Ascending aorta (tissue), 2 donors: Measurements from ENCODE around the gene TRIM65. TPM values are rescaled to one million over a fixed set of nuclear protein-coding genes. Genes with fewer than 3 reads are reported as not detected.

ENCODE experiments used
- DNase-seq, 2 donors: peaks; one replicate each; pipeline ENCODE4 v3.0.0-alpha.2; 2019; ENCODE audit warnings: low spot score in 2 of 2
- H3K27ac ChIP-seq, 2 donors: fragments of 200-600 bp; sonication (generic); one replicate each; pipeline ENCODE4 v1.5.1; 2016 to 2017; ENCODE audit warnings: mild to moderate bottlenecking in 1 of 2
- H3K27me3 ChIP-seq: fragments of 200-600 bp; sonication (generic); one replicate; pipeline ENCODE4 v1.5.1; 2017
- H3K36me3 ChIP-seq, 2 donors: fragments of 200-600 bp; sonication (generic); one replicate each; pipeline ENCODE4 v1.5.1; 2016
- H3K4me1 ChIP-seq, 2 donors: fragments of 200-600 bp; sonication (generic); one replicate each; pipeline ENCODE4 v1.5.1; 2016 to 2017; ENCODE audit warnings: mild to moderate bottlenecking in 1 of 2
- H3K4me3 ChIP-seq, 2 donors: fragments of 200-600 bp; sonication (generic); one replicate each; pipeline ENCODE4 v1.5.1; 2016 to 2017; ENCODE audit warnings: mild to moderate bottlenecking in 1 of 2
- H3K9me3 ChIP-seq, 2 donors: fragments of 200-600 bp; sonication (generic); one replicate each; pipeline ENCODE4 v1.5.1; 2016
- intact Hi-C: fragments of 100-400 bp; cut with DNase I; formaldehyde crosslinking; loops from one replicate; pipeline ENCODE4 v1.15.1; 2023
- total RNA-seq: library from RNA; depleted of rRNA; stranded (reverse); fragments of >200 nt; gene quantifications from one replicate; pipeline ENCODE4 v1.1.0, GENCODE V29; 2016
- TF ChIP-seq, protein P1 (sequence below), 3 experiments: fragments of 200-600 bp in 2 of 3; fragments of 450-650 bp in 1 of 3; sonication (generic) in 2 of 3; IDR thresholded peaks; one replicate each; pipeline ENCODE4 v1.5.1; 2016 to 2019; ENCODE audit warnings: antibody characterized with exemption in 3 of 3, mild to moderate bottlenecking in 1 of 3, moderate library complexity in 1 of 3

Gene TRIM65
- total RNA-seq, 1 donor from 2014 or later = 43.3 TPM

DNA sequence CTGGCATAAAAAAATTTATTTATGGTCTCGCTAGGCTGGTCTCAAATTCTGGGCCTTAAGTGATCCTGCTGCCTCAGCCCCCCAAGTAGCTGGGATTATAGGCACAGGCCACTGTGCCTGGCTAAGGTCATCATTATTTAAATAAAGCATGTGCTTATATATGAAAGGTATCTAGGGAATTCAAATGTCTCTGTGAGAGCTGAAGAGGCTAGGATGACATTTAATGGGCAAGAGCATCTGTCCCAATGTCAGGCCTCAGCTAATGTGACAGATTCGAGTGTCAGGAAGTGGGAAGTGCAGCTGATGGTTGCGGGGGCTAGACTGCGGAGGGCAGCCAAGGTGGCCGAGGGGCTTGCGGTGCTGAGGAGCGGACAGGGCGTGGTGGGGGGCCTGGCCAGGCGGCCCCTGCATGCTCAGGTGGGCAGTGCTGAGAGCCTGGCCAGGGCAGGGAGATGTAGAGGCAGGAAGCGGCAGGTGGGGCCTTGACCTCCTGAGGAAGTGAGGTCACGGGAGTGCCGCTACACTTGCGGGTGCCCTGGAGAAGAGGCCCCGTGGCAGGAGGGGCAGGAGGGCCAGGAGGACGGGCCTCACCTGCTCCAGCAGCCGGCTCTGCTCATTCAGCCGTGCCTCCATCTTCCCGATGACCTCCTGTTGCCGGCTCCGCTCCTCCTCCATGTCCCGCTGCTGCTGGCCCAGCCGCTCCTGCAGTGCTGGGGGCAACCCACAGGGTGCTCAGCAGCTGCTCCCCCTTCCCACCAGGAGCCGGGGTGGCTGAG, 20.6 kb upstream of the TRIM65 start:
- intact Hi-C loops = no loop called here
- no peak for DNase-seq
- TF ChIP-seq, protein P1, sequence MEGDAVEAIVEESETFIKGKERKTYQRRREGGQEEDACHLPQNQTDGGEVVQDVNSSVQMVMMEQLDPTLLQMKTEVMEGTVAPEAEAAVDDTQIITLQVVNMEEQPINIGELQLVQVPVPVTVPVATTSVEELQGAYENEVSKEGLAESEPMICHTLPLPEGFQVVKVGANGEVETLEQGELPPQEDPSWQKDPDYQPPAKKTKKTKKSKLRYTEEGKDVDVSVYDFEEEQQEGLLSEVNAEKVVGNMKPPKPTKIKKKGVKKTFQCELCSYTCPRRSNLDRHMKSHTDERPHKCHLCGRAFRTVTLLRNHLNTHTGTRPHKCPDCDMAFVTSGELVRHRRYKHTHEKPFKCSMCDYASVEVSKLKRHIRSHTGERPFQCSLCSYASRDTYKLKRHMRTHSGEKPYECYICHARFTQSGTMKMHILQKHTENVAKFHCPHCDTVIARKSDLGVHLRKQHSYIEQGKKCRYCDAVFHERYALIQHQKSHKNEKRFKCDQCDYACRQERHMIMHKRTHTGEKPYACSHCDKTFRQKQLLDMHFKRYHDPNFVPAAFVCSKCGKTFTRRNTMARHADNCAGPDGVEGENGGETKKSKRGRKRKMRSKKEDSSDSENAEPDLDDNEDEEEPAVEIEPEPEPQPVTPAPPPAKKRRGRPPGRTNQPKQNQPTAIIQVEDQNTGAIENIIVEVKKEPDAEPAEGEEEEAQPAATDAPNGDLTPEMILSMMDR (IDR thresholded peaks at IDR 0.05) = no peak
- Histone ChIP-seq H3K27me3 (no peaks in the 10 kb centered on the region), H3K4me1 (no peaks in the 10 kb centered on the region), H3K9me3 (no peaks in the 10 kb centered on the region), H3K27ac (no peak overlapping the region), H3K4me3 (no peak overlapping the region), H3K36me3 (peaks cover 8 to 12% of the 10 kb centered on the region in 2 donors)

DNA sequence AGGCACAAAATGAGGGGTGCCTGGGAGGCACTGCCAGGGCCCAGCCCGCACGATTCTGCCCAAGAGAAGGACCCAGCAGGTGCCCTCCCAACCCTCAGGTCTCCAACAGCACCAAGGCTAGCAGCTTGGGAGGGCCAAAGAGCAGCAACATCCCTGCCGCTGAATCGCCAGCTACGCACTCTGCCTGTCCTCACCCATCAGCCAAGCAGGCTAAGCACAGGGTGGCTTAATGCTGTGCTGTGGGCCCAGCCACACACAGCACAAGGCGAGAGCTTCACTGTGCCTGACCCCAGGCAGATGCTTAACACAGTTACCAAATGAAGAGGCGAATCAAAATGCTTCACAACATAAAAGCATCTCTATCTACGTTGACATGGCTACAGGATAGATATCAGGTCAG, 18.5 kb upstream of the TRIM65 start:
- H3K4me1 ChIP-seq = no peaks in the 10 kb centered on the region
- H3K27ac ChIP-seq = no peak overlapping the region
- TF ChIP-seq, protein P1 (IDR thresholded peaks at IDR 0.05) = no peak
- DNase-seq = no peak
- intact Hi-C loops = no loop called here
- no peaks in the 10 kb centered on the region for H3K27me3 ChIP-seq
- H3K4me3 ChIP-seq = no peak overlapping the region
- H3K9me3 ChIP-seq = no peaks in the 10 kb centered on the region
- peaks cover 8 to 18% of the 10 kb centered on the region in 2 donors for H3K36me3 ChIP-seq

DNA sequence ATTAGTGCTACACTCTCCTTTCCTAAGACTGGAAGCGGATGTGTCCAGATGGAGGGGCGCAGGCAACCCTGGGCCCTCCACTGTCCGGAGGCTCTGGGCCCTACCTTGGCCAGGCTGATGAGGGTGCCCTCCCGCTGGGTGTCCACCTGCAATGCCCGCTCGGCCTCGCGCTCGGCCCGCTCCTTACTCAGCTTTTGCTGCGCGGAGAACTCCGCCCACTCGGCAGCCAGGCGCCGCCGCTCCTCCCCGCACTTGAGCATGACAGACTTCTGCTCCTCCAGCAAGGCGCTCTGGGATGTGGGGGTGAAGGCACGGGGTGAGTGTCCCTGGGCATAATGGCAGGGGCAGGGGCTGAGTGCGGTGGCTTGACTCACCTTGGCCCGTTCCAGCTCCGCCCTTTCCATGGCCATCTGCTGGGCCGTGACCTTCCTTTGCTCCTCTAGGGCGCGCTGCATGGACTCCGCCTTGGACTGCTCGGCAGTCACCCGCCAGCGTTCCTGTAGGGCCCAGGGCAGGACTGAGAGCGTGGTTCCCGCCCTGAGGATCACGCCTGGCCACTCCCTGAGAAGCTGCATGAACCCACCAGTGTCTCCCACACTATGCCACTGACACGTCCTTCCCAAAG, 18.0 kb upstream of the TRIM65 start:
- intact Hi-C loops = no loop called here
- no peak overlapping the region for H3K27ac ChIP-seq
- peaks cover 8 to 18% of the 10 kb centered on the region in 2 donors for H3K36me3 ChIP-seq
- H3K9me3 ChIP-seq = no peaks in the 10 kb centered on the region
- no peak for DNase-seq
- no peaks in the 10 kb centered on the region for H3K4me1 ChIP-seq
- H3K4me3 ChIP-seq = no peak overlapping the region
- TF ChIP-seq, protein P1 (IDR thresholded peaks at IDR 0.05) = no peak
- no peaks in the 10 kb centered on the region for H3K27me3 ChIP-seq

DNA sequence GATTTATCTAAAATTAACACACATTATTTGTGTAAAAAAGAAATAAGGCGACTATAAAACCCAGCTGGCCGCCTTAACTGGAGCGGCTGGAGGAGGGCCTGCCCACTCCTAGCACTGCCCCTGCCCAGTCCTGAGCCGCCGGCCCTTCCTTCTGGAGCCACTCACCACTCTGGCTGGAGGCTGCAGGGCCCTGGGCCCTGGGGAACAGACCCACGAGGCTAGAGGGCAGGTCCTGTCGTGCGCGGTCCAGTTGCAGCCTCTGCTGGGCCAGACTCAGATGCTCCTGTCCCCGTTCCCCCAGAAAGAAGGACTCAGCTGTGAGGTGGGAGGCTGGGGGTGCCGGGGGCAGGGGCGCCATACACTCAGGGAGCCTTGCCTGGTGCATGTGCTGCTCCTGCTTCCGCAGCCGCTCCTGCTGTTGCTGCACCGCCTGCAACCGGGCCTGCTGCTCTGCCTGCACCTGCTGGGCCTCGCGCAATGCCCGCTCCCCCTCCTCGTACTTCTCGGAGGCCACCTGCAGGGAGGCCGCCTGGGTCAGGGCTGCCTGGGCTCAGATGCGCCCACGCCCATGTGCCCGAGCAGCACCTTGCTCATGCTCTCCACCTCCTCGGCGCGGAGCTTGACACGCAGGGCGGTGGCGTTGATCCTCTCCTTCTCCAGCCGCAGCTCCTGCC, 16.9 kb upstream of the TRIM65 start:
- H3K9me3 ChIP-seq = no peaks in the 10 kb centered on the region
- no peak overlapping the region for H3K4me3 ChIP-seq
- H3K27ac ChIP-seq = no peak overlapping the region
- no peaks in the 10 kb centered on the region for H3K4me1 ChIP-seq
- no peak for DNase-seq
- H3K36me3 ChIP-seq = peaks cover 8 to 18% of the 10 kb centered on the region in 2 donors
- intact Hi-C loops = no loop called here
- H3K27me3 ChIP-seq = no peaks in the 10 kb centered on the region
- TF ChIP-seq, protein P1 (IDR thresholded peaks at IDR 0.05) = no peak

DNA sequence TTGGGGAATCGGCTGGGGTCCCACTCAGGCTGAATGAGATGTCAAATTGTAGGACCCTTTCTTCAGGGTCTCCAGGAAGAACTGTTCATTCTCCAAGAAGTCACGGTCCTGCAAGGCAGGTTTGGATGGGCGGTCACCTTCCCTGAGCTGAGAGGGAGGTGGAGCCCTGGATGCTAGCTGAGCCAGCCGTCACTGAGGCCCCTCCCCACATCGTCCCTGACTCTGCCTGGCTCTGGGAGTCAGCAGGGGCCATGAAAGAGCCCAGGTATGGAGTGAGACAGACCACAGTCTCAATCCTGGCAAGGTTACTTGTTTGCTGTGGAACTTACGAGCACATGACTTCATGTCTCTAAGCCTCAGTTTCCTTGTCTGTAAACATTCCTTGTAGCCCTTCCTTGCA, 13.9 kb upstream of the TRIM65 start:
- DNase-seq = no peak
- no peak overlapping the region for H3K27ac ChIP-seq
- H3K4me3 ChIP-seq = no peak overlapping the region
- H3K9me3 ChIP-seq = no peaks in the 10 kb centered on the region
- TF ChIP-seq, protein P1 (IDR thresholded peaks at IDR 0.05) = no peak
- peaks cover 8 to 18% of the 10 kb centered on the region in 2 donors for H3K36me3 ChIP-seq
- no peaks in the 10 kb centered on the region for H3K4me1 ChIP-seq
- intact Hi-C loops = no loop called here
- H3K27me3 ChIP-seq = no peaks in the 10 kb centered on the region
